Activated CD8-positive, alpha-beta T cell treated with anti-CD3 and anti-CD28 coated beads for 36 hours (primary cell): Measurements from ENCODE around the gene SPSB1. TPM values are rescaled to one million over a fixed set of nuclear protein-coding genes. Genes with fewer than 3 reads are reported as not detected.

Experiments used
- ATAC-seq: fragments of 200-7000 bp; cut with Tn5 transposase; one replicate; pipeline ENCODE4 v1.10.0; 2021; ENCODE audit warnings: mild to moderate bottlenecking, moderate library complexity
- CTCF ChIA-PET: fragments of 350-600 bp; sonication (Branson Sonifier 250); formaldehyde crosslinking; loops from one replicate; lab custom pipeline; 2021; ENCODE audit warnings: antibody characterized with exemption; lab: Charles Lee
- POLR2A ChIA-PET: fragments of 350-600 bp; sonication (Branson Sonifier 250); formaldehyde crosslinking; loops from one replicate; lab custom pipeline; 2021; ENCODE audit warnings: antibody characterized with exemption; lab: Charles Lee
- DNase-seq: peaks from one replicate; pipeline ENCODE4 v3.0.0-alpha.2; 2020
- H3K27ac Mint-ChIP-seq: one replicate; pipeline ENCODE4 v1.8.0; 2021; ENCODE audit warnings: mild to moderate bottlenecking, mixed read lengths
- H3K27me3 Mint-ChIP-seq: one replicate; pipeline ENCODE4 v1.8.0; 2021; ENCODE audit warnings: mixed read lengths
- H3K36me3 Mint-ChIP-seq: one replicate; pipeline ENCODE4 v1.8.0; 2021; ENCODE audit warnings: low read depth, mixed read lengths
- H3K4me1 Mint-ChIP-seq: one replicate; pipeline ENCODE4 v1.8.0; 2021; ENCODE audit warnings: low read depth, mixed read lengths
- H3K4me3 Mint-ChIP-seq: one replicate; pipeline ENCODE4 v1.8.0; 2021; ENCODE audit warnings: mild to moderate bottlenecking, moderate library complexity, mixed read lengths
- H3K9me3 Mint-ChIP-seq: one replicate; pipeline ENCODE4 v1.8.0; 2021; ENCODE audit warnings: mixed read lengths
- intact Hi-C: fragments of 100-400 bp; cut with micrococcal nuclease; formaldehyde crosslinking; loops from one replicate; pipeline ENCODE4 v1.10.0; 2022
- total RNA-seq, 2 experiments: library from RNA; stranded (reverse); gene quantifications; one replicate each; pipeline ENCODE4 v1.2.3, GENCODE V29; 2021
- TF ChIP-seq, protein P1 (sequence below): fragments of 200-600 bp; IDR thresholded peaks from one replicate; pipeline ENCODE4 v1.8.0; 2022; ENCODE audit warnings: antibody characterized with exemption, mild to moderate bottlenecking

The SPSB1 gene
- total RNA-seq, 2 experiments from 2014 or later = 1.1 to 1.5 TPM

DNA sequence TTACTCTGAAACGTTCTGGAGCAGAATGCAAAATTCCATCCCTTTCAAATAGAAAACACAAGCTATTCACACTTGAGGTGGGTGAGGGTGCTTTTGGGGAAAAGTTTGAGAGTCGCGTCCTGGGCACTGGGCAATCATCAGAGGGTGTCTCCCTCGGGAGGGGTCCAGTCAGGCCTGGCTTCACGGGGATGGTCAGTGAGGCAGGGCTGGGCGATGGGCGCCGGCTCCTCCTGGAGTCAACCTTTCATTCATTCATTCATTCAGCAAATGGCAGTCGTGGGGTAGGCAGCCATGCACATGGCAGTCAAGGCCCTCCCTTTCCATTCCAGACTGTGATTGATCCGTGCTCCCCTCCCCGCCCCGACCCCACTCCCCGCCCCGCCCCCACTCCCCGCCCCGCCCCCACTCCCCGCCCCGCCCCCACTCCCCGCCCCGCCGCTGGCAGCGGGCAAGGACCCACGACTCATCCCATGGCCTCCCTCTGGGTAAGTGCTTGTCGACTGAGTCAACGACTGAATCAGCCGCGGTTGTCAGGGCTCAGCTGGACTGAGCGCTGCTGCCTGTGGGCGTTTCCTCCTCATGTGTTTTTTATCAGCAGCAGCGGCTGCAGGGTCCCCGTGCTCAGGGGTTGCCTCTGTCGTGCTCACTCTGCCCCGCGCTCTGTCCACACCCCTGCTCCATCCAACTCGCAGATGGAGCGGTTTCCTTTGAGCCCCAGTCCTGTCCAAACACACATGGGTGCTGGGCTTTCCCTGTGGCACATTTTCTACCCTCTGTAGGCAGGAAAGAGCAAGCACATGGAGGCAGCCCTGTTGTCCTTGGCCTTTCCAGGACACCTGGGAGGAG is 12.5 kb upstream of the SPSB1 start:
- Mint-ChIP-seq H3K9me3 (peaks cover 6% of the 10 kb centered on the region), H3K27me3 (no peaks in the 10 kb centered on the region), H3K27ac (peak overlapping the region; percentile 42), H3K4me1 (peaks cover 54% of the 10 kb centered on the region), H3K4me3 (no peak overlapping the region), H3K36me3 (no peaks in the 10 kb centered on the region)
- ChIA-PET POLR2A (interaction anchor here (1.3 to 2.5 kb wide), 2 partner anchors 11 to 12 kb away, joined by 4 to 8 read pairs; partner anchors contain the start of gene SPSB1), CTCF (interaction anchor here (2.4 to 6.2 kb wide), 3 partner anchors 9 to 215 kb away, joined by 8 to 35 read pairs (median 15); no protein-coding TSS in a partner anchor)
- intact Hi-C loops = no loop called here
- TF ChIP-seq, protein P1, sequence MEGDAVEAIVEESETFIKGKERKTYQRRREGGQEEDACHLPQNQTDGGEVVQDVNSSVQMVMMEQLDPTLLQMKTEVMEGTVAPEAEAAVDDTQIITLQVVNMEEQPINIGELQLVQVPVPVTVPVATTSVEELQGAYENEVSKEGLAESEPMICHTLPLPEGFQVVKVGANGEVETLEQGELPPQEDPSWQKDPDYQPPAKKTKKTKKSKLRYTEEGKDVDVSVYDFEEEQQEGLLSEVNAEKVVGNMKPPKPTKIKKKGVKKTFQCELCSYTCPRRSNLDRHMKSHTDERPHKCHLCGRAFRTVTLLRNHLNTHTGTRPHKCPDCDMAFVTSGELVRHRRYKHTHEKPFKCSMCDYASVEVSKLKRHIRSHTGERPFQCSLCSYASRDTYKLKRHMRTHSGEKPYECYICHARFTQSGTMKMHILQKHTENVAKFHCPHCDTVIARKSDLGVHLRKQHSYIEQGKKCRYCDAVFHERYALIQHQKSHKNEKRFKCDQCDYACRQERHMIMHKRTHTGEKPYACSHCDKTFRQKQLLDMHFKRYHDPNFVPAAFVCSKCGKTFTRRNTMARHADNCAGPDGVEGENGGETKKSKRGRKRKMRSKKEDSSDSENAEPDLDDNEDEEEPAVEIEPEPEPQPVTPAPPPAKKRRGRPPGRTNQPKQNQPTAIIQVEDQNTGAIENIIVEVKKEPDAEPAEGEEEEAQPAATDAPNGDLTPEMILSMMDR = no peak
- ATAC-seq = peak; percentile 84
- peak; percentile 85 for DNase-seq

DNA sequence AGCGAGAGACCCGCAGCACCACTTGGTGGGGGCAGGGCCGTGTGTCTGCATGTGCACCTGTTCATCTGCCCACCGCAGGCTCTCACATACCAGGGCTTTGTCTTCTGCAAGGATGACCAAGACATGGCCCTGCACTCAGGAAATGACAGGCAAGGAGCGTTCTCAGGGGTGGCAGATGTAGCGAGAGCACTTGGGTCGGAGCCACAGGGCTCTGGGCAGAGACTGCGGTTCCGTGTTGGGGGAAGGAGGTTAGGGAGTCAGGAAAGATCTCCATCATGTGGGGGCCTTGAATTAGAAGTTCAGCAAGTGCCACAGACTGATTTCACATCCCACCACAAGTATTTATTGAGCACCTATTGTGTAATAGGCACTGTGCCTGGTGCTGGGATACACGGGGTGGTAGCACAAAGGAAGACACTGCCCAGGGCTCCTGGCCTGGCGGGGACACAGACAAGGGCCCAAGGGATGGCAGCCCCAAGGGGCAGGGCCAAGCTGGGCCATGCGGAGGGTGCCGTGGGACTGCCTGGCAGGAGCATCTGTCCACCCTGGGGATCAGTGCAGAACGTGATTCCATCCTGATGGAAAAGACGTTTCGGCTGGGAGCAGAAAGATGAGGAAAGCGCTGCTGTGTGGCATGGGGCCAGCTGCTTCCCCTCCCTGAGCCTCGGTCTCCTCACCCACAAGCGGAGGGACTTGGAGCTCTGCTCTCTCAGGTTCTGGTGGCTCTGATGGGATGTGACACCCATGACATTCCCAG is 11.4 kb upstream of the SPSB1 start:
- TF ChIP-seq, protein P1 = no peak
- DNase-seq (no peak), ATAC-seq (no peak)
- Mint-ChIP-seq H3K27me3 (no peaks in the 10 kb centered on the region), H3K4me3 (no peak overlapping the region), H3K4me1 (peaks cover 48% of the 10 kb centered on the region), H3K9me3 (peaks cover 7% of the 10 kb centered on the region), H3K27ac (no peak overlapping the region), H3K36me3 (no peaks in the 10 kb centered on the region)
- intact Hi-C loops = no loop called here
- POLR2A ChIA-PET = no interaction called here
- CTCF ChIA-PET = interaction anchor here (1.0 to 6.2 kb wide), 6 partner anchors 8 to 213 kb away, joined by 3 to 35 read pairs (median 10); no protein-coding TSS in a partner anchor

DNA sequence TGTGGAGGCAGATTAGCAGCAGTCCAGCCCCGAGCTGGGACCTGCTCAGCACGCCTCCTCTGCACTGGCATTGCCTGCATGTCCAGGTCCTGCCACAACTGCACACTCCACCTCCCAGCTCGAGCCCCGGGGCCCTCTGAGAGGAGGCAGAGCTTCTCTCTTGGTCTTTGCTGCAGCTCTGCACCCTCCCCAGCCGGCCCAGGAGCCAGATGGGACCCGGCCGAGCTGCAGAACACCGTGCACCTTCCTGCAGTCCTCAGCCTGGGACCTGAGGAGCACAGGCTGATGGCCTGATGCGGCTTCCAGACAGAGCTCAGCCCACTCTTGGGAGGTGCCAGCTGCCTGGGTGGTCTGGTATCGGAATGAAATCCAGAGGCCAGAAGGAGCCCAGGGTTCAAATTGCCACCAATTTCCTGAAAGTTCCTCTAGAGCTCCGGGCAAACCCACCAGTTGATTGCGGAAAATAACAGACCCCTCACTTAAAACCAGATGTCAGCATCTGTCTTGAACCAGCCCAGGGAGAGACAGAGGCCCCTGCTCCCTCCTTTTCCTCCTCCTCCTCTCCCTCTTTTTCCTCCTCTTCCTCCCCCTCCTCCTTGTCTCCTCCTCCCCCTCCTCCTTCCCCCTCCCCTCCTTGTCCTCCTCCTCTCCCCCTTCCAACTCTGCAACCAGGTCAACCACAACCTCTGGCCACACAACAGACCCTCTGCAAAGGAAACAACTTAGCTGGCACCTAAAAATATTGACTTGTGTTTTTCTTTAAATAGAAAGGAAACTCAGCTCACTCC is 10.6 kb upstream of the SPSB1 start:
- H3K9me3 Mint-ChIP-seq = peaks cover 7% of the 10 kb centered on the region
- H3K4me1 Mint-ChIP-seq = peaks cover 50% of the 10 kb centered on the region
- CTCF ChIA-PET = interaction anchor here (1.0 to 6.2 kb wide), 6 partner anchors 12 to 291 kb away, joined by 3 to 35 read pairs (median 6); no protein-coding TSS in a partner anchor
- DNase-seq = no peak
- H3K36me3 Mint-ChIP-seq = no peaks in the 10 kb centered on the region
- H3K4me3 Mint-ChIP-seq = no peak overlapping the region
- H3K27ac Mint-ChIP-seq = no peak overlapping the region
- intact Hi-C loops = no loop called here
- no peaks in the 10 kb centered on the region for H3K27me3 Mint-ChIP-seq
- POLR2A ChIA-PET = no interaction called here
- ATAC-seq = no peak
- TF ChIP-seq, protein P1 = no peak

DNA sequence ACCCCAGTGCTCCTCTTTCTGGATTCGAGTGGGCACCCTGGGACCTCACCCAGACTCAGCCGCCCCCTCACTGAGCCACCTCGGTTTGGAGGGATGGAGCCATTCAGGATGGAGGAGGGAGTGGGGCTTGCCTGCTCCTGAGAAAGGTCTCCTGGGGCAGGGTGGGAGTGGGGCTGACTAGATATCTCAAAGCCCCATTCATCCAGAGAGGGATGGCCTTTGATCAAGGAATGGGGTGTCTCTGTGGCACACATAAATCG is 10.1 kb upstream of the SPSB1 start:
- Mint-ChIP-seq H3K36me3 (no peaks in the 10 kb centered on the region), H3K27me3 (no peaks in the 10 kb centered on the region), H3K4me3 (no peak overlapping the region), H3K4me1 (peaks cover 50% of the 10 kb centered on the region), H3K9me3 (peaks cover 7% of the 10 kb centered on the region), H3K27ac (no peak overlapping the region)
- ChIA-PET POLR2A (no interaction called here), CTCF (interaction anchor here (1.0 to 6.2 kb wide), 7 partner anchors 13 to 291 kb away, joined by 3 to 35 read pairs (median 8); no protein-coding TSS in a partner anchor)
- intact Hi-C loops = no loop called here
- TF ChIP-seq, protein P1 = no peak
- DNase-seq (no peak), ATAC-seq (no peak)
